Measurements from ENCODE around the gene ZNF438.

ZNF438 gene

GRCh38 chr10:31011665-31012022 is 20.0 kb downstream of the ZNF438 start:
- DNase-seq = no peak

- no peak for DNase-seq
Observed at GRCh38 chr10:31011017-31011664, 20.5 kb downstream of the ZNF438 start.

GRCh38 chr10:31010062-31010461 is 21.6 kb downstream of the ZNF438 start:
- DNase-seq = no peak

GRCh38 chr10:31005895-31006294 is 25.8 kb downstream of the ZNF438 start:
- no peak for DNase-seq

GRCh38 chr10:31004611-31005193 is 27.0 kb downstream of the ZNF438 start:
- DNase-seq = peak; percentile 25 to 80

GRCh38 chr10:31001740-31002139 is 29.9 kb downstream of the ZNF438 start:
- DNase-seq = no peak

- no peak for DNase-seq
Observed at GRCh38 chr10:31000867-31001266, 30.8 kb downstream of the ZNF438 start.

- no peak for DNase-seq
Observed at GRCh38 chr10:31000071-31000782, 31.4 kb downstream of the ZNF438 start.

GRCh38 chr10:30999070-30999712 is 32.5 kb downstream of the ZNF438 start:
- no peak for DNase-seq

GRCh38 chr10:30997536-30998235 is 34.0 kb downstream of the ZNF438 start:
- no peak for DNase-seq

GRCh38 chr10:30996481-30997005 is 35.1 kb downstream of the ZNF438 start:
- DNase-seq = no peak

- DNase-seq = no peak
Observed at GRCh38 chr10:30995081-30995770, 36.4 kb downstream of the ZNF438 start.

GRCh38 chr10:30993155-30993554 is 38.5 kb downstream of the ZNF438 start:
- no peak for DNase-seq

GRCh38 chr10:30992681-30993080 is 39.0 kb downstream of the ZNF438 start:
- DNase-seq = no peak

- DNase-seq = no peak
Observed at GRCh38 chr10:30991647-30992011, 40.0 kb downstream of the ZNF438 start.

GRCh38 chr10:30990971-30991646 is 40.6 kb downstream of the ZNF438 start:
- DNase-seq = no peak

GRCh38 chr10:30990351-30990750 is 41.3 kb downstream of the ZNF438 start:
- DNase-seq = no peak

GRCh38 chr10:30988831-30989435 is 42.7 kb downstream of the ZNF438 start:
- DNase-seq = no peak

- DNase-seq = no peak
Observed at GRCh38 chr10:30987463-30987862, 44.2 kb downstream of the ZNF438 start.

- peak in 1 of 2 experiments; percentile 79 for DNase-seq
Observed at GRCh38 chr10:30986053-30986555, 45.6 kb downstream of the ZNF438 start.

- peak; percentile 41 to 82 for DNase-seq
Observed at GRCh38 chr10:30985512-30985911, 46.2 kb downstream of the ZNF438 start.
